ENCODE data around the gene MEIOC.
"Not testable (repeated sequence)": the region's sequence is repeated elsewhere in the genome, so short reads cannot be mapped to it uniquely, and the experiment has no call there.

The MEIOC gene

GRCh38 chr17:44690746-44691306 is 34.6 kb downstream of the MEIOC start:
- CTCF ChIA-PET, result interaction anchor here (0.6 to 1.2 kb wide), 4 partner anchors 14 to 1716 kb away, joined by 3 to 4 read pairs (median 4); no protein-coding TSS in a partner anchor
- DNase-seq (ENCODE audit: low spot score), result peak; percentile 45
- peak overlapping the region; percentile 93 for H3K27ac ChIP-seq
- TF ChIP-seq CTCF (conservative IDR thresholded peaks at IDR 0.05; ENCODE audit: low read depth), result peak; percentile 44
- POLR2A ChIA-PET (ENCODE audit: low non-redundant PET), result not testable (repeated sequence)

GRCh38 chr17:44693609-44694008 is 37.3 kb downstream of the MEIOC start:
- POLR2A ChIA-PET (ENCODE audit: low non-redundant PET), result no interaction called here
- no peak overlapping the region for H3K27ac ChIP-seq
- CTCF ChIA-PET, result no interaction called here
- no peak for TF ChIP-seq CTCF (conservative IDR thresholded peaks at IDR 0.05; ENCODE audit: low read depth)
- DNase-seq (ENCODE audit: low spot score), result no peak

- CTCF ChIA-PET, result interaction anchor here (0.6 kb wide), 1 partner anchor 30 kb away, joined by 7 read pairs; no protein-coding TSS in a partner anchor
- DNase-seq (ENCODE audit: low spot score), result not testable (repeated sequence)
Measured at GRCh38 chr17:44700288-44700687, 44.0 kb downstream of the MEIOC start.

DNA sequence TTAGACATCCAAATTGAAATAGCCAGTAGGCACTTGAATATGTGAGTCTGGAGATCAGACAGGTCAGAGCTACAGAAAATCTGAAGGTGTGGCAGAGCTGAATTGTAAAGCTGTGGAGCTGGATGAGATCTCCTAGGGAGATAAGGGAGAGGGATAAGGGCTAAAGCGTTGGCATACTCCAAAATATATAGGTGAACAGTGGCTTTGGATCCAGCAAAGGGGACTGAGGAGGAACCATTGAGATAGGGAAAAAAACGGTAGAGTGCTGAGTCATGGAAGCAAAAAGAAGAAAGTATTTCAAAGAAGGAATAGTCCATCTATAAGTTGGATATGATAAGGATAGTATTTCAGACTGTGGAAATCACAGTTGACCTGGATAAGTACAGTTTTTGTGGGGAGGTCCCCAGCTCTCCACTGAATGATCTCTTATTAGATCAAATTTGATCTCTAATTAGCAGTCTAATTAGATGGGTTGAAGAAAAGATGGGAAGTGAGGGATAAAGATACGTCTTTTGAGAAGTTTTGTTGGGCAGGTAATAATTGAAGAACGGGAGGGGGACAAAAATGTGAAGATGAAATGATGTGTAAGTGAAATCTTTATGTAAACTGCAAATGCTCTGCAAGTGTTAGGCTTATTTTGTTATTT is 51.6 kb downstream of the MEIOC start:
- POLR2A ChIA-PET (ENCODE audit: low non-redundant PET), result interaction anchor here (0.6 kb wide), 1 partner anchor 314 kb away, joined by 3 read pairs; no protein-coding TSS in a partner anchor
- H3K27ac ChIP-seq, result peak overlapping the region; percentile 85
- no peak for TF ChIP-seq CTCF (conservative IDR thresholded peaks at IDR 0.05; ENCODE audit: low read depth)
- CTCF ChIA-PET, result interaction anchor here (1.5 kb wide), 1 partner anchor 17 kb away, joined by 4 read pairs; no protein-coding TSS in a partner anchor
- no peak for DNase-seq (ENCODE audit: low spot score)

More at GRCh38 chr17:44700288-44700687, 44.0 kb downstream of the MEIOC start:
- POLR2A ChIA-PET (ENCODE audit: low non-redundant PET); H3K27ac ChIP-seq: not testable (repeated sequence)

GRCh38 chr17:44708401-44709263 is 52.4 kb downstream of the MEIOC start, which contains the start of gene DBF4B:
Gene DBF4B (plus strand): TSS chr17:44708665. CDS start chr17:44708821, 156 bp downstream.
- POLR2A ChIA-PET (ENCODE audit: low non-redundant PET), result interaction anchor here (0.6 kb wide), 1 partner anchor 315 kb away, joined by 3 read pairs; no protein-coding TSS in a partner anchor
- CTCF ChIA-PET, result no interaction called here
- DNase-seq (ENCODE audit: low spot score), result peak; percentile 93
- H3K27ac ChIP-seq, result peak within 1 kb of the TSS; percentile 85
- TF ChIP-seq CTCF (conservative IDR thresholded peaks at IDR 0.05; ENCODE audit: low read depth), result no peak

DNA sequence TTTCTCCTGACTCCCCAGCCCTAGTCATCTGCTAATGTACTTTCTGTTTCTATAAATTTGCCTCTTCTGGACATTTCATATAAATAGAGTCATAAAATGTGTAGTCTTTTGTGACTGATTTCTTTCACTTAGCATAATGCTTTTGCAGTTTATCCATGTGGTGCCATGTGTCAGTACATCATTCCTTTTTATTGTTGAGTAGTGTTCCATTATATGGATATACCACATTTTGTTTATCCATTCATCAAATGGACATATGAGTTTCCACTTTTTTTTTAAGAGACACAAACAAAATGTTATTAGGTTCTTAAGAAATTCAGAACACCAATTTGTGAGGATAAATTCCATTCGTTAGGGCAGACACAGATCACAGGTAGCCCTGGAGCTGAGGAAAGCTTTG is 63.2 kb downstream of the MEIOC start:
- DNase-seq (ENCODE audit: low spot score), result no peak
- no peak overlapping the region for H3K27ac ChIP-seq
- no peak for TF ChIP-seq CTCF (conservative IDR thresholded peaks at IDR 0.05; ENCODE audit: low read depth)
- POLR2A ChIA-PET (ENCODE audit: low non-redundant PET), result no interaction called here
- CTCF ChIA-PET, result no interaction called here

All from RWPE1 (cell line).